ENCODE data around the gene C1QTNF9B.

Gene C1QTNF9B

GRCh38 chr13:23898101-23898500, 799 bp upstream of the C1QTNF9B start:
- in situ Hi-C loops (cut with MboI; ENCODE audit: low sequenced_read_pairs) = loop anchor here (25.0 kb wide), 1 partner anchor 436 kb away; no protein-coding TSS in a partner anchor

- in situ Hi-C loops (cut with MboI; ENCODE audit: low sequenced_read_pairs) = loop anchor here (25.0 kb wide), 1 partner anchor 432 kb away; no protein-coding TSS in a partner anchor
These were observed 2.6 kb downstream of the C1QTNF9B start for GRCh38 chr13:23894746-23895145.

GRCh38 chr13:23893791-23894190, 3.5 kb downstream of the C1QTNF9B start:
- in situ Hi-C loops (cut with MboI; ENCODE audit: low sequenced_read_pairs) = loop anchor here (25.0 kb wide), 1 partner anchor 431 kb away; no protein-coding TSS in a partner anchor

GRCh38 chr13:23889615-23890607, 7.4 kb downstream of the C1QTNF9B start:
- in situ Hi-C loops (cut with MboI; ENCODE audit: low sequenced_read_pairs) = loop anchor here (25.0 kb wide), 1 partner anchor 428 kb away; no protein-coding TSS in a partner anchor

GRCh38 chr13:23888658-23889614, 8.4 kb downstream of the C1QTNF9B start, which contains the start of gene MIPEP:
Gene MIPEP, minus strand, starts transcription at chr13:23889400. Its CDS starts 80 bp downstream, at chr13:23889320.
- in situ Hi-C loops (cut with MboI; ENCODE audit: low sequenced_read_pairs) = loop anchor here (25.0 kb wide), 1 partner anchor 427 kb away; no protein-coding TSS in a partner anchor

- in situ Hi-C loops (cut with MboI; ENCODE audit: low sequenced_read_pairs) = loop anchor here (25.0 kb wide), 1 partner anchor 422 kb away; no protein-coding TSS in a partner anchor
These were observed 12.9 kb downstream of the C1QTNF9B start for GRCh38 chr13:23884361-23884760.

- in situ Hi-C loops (cut with MboI; ENCODE audit: low sequenced_read_pairs) = loop anchor here (25.0 kb wide), 1 partner anchor 421 kb away; no protein-coding TSS in a partner anchor
These were observed 14.0 kb downstream of the C1QTNF9B start for GRCh38 chr13:23883255-23883654.

GRCh38 chr13:23881402-23881800, 15.9 kb downstream of the C1QTNF9B start:
- in situ Hi-C loops (cut with MboI; ENCODE audit: low sequenced_read_pairs) = loop anchor here (25.0 kb wide), 1 partner anchor 419 kb away; no protein-coding TSS in a partner anchor

GRCh38 chr13:23880493-23881401, 16.6 kb downstream of the C1QTNF9B start:
- in situ Hi-C loops (cut with MboI; ENCODE audit: low sequenced_read_pairs) = loop anchor here (25.0 kb wide), 1 partner anchor 418 kb away; no protein-coding TSS in a partner anchor

GRCh38 chr13:23877286-23877685, 20.0 kb downstream of the C1QTNF9B start:
- in situ Hi-C loops (cut with MboI; ENCODE audit: low sequenced_read_pairs) = loop anchor here (25.0 kb wide), 1 partner anchor 415 kb away; no protein-coding TSS in a partner anchor

GRCh38 chr13:23876265-23876664, 21.0 kb downstream of the C1QTNF9B start:
- in situ Hi-C loops (cut with MboI; ENCODE audit: low sequenced_read_pairs) = loop anchor here (25.0 kb wide), 1 partner anchor 414 kb away; no protein-coding TSS in a partner anchor

- in situ Hi-C loops (cut with MboI; ENCODE audit: low sequenced_read_pairs) = no loop called here
These were observed 25.6 kb downstream of the C1QTNF9B start for GRCh38 chr13:23871616-23872220.

- in situ Hi-C loops (cut with MboI; ENCODE audit: low sequenced_read_pairs) = no loop called here
These were observed 26.8 kb downstream of the C1QTNF9B start for GRCh38 chr13:23870356-23871140.

GRCh38 chr13:23868521-23868920, 28.8 kb downstream of the C1QTNF9B start:
- in situ Hi-C loops (cut with MboI; ENCODE audit: low sequenced_read_pairs) = no loop called here

- in situ Hi-C loops (cut with MboI; ENCODE audit: low sequenced_read_pairs) = no loop called here
These were observed 30.2 kb downstream of the C1QTNF9B start for GRCh38 chr13:23867027-23867491.

- in situ Hi-C loops (cut with MboI; ENCODE audit: low sequenced_read_pairs) = no loop called here
These were observed 30.8 kb downstream of the C1QTNF9B start for GRCh38 chr13:23866420-23867026.

GRCh38 chr13:23865906-23866305, 31.4 kb downstream of the C1QTNF9B start:
- in situ Hi-C loops (cut with MboI; ENCODE audit: low sequenced_read_pairs) = no loop called here

Measured in HL-60/S4 treated with phorbol 12-myristate 13-acetate at 8.2 ng/mL for 4 days and 3 days (cell line).